Naive B cell (primary cell): Measurements from ENCODE around the gene NNT. TPM values are rescaled to one million over a fixed set of nuclear protein-coding genes. Genes with fewer than 3 reads are reported as not detected.
"Not testable (repeated sequence)": the region's sequence is repeated elsewhere in the genome, so short reads cannot be mapped to it uniquely, and the experiment has no call there.

ENCODE experiments used
- ATAC-seq, 2 donors: fragments of 150-1000 bp; cut with Tn5 transposase; 2 replicates each; pipeline ENCODE4 v1.10.0; 2021; ENCODE audit warnings: low read depth in 2 of 2, mild to moderate bottlenecking in 2 of 2, moderate library complexity in 2 of 2
- DNase-seq: peaks from one replicate; pipeline ENCODE4 v3.0.0; 2022
- H3K27ac Mint-ChIP-seq, 6 donors: one replicate each; pipeline ENCODE4 v1.8.0; 2020 to 2022; ENCODE audit warnings: mild to moderate bottlenecking in 6 of 6, mixed read lengths in 6 of 6, moderate library complexity in 5 of 6, inconsistent platforms in 2 of 6
- H3K27me3 Mint-ChIP-seq, 3 donors: one replicate each; pipeline ENCODE4 v1.8.0; 2021 to 2022; ENCODE audit warnings: mixed read lengths in 3 of 3, mild to moderate bottlenecking in 1 of 3
- H3K36me3 Mint-ChIP-seq, 2 donors: one replicate each; pipeline ENCODE4 v1.8.0; 2020 to 2022; ENCODE audit warnings: mixed read lengths in 2 of 2, inconsistent platforms in 1 of 2, mild to moderate bottlenecking in 1 of 2
- H3K4me1 Mint-ChIP-seq, 3 donors: one replicate each; pipeline ENCODE4 v1.8.0; 2020 to 2022; ENCODE audit warnings: mixed read lengths in 3 of 3, inconsistent platforms in 1 of 3, mild to moderate bottlenecking in 1 of 3, moderate library complexity in 1 of 3
- H3K4me3 Mint-ChIP-seq, 8 donors: one replicate each; pipeline ENCODE4 v1.8.0; 2020 to 2022; ENCODE audit warnings: mild to moderate bottlenecking in 8 of 8, mixed read lengths in 8 of 8, moderate library complexity in 8 of 8, inconsistent platforms in 2 of 8
- H3K9me3 Mint-ChIP-seq, 7 donors: one replicate each; pipeline ENCODE4 v1.8.0; 2020 to 2022; ENCODE audit warnings: mixed read lengths in 7 of 7, mild to moderate bottlenecking in 5 of 7, inconsistent platforms in 2 of 7, moderate library complexity in 1 of 7
- polyA plus RNA-seq, 6 donors: library from polyadenylated mRNA; unstranded; fragments of 300-500 nt; fragmentation: Illumina TruSeq; gene quantifications; one replicate each; pipeline ENCODE4 v1.2.3, GENCODE V29; 2021; ENCODE audit warnings: low read depth in 6 of 6

The NNT gene
- polyA plus RNA-seq, 6 donors from 2014 or later, result 41.8 to 60.7 (median 45.8) TPM

GRCh38 chr5:43598927-43599326 lies 4.1 kb upstream of the NNT start:
- not testable (repeated sequence) for ATAC-seq, DNase-seq, H3K9me3 Mint-ChIP-seq, H3K36me3 Mint-ChIP-seq, H3K27ac Mint-ChIP-seq, H3K27me3 Mint-ChIP-seq, H3K4me3 Mint-ChIP-seq
- peaks cover 18 to 21% (median 20%) of the 10 kb centered on the region in 3 donors for H3K4me1 Mint-ChIP-seq

- peaks cover 31 to 37% (median 35%) of the 10 kb centered on the region in 3 donors for H3K4me1 Mint-ChIP-seq
- H3K4me3 Mint-ChIP-seq, result peak overlapping the region in 7 of 8 donors; percentile 87 to 99 (median 95)
- H3K27me3 Mint-ChIP-seq, result no peaks in the 10 kb centered on the region
- ATAC-seq (no peak), DNase-seq (no peak)
- peaks cover 0 to 7% of the 10 kb centered on the region in 2 donors for H3K36me3 Mint-ChIP-seq
- H3K27ac Mint-ChIP-seq, result peak overlapping the region in 5 of 6 donors; percentile 33 to 99 (median 98)
- no peaks in the 10 kb centered on the region for H3K9me3 Mint-ChIP-seq
Measured at GRCh38 chr5:43601454-43602260, 1.3 kb upstream of the NNT start.

GRCh38 chr5:43603344-43604217 lies 601 bp downstream of the NNT start:
- Mint-ChIP-seq H3K9me3 (no peaks in the 10 kb centered on the region), H3K27me3 (no peaks in the 10 kb centered on the region), H3K36me3 (peaks cover 0 to 7% of the 10 kb centered on the region in 2 donors), H3K4me1 (peaks cover 31 to 53% (median 48%) of the 10 kb centered on the region in 3 donors), H3K4me3 (peak overlapping the region; percentile 87 to 100 (median 96)), H3K27ac (peak overlapping the region; percentile 85 to 99 (median 96))
- ATAC-seq (peak; percentile 76 to 80), DNase-seq (peak; percentile 82)

- peak overlapping the region in 6 of 8 donors; percentile 37 to 99 (median 94) for H3K4me3 Mint-ChIP-seq
- H3K27ac Mint-ChIP-seq, result peak overlapping the region in 3 of 6 donors; percentile 95 to 98 (median 96)
- DNase-seq, result no peak
- H3K4me1 Mint-ChIP-seq, result peaks cover 32 to 54% (median 50%) of the 10 kb centered on the region in 3 donors
- ATAC-seq, result no peak
- no peaks in the 10 kb centered on the region for H3K9me3 Mint-ChIP-seq
- H3K27me3 Mint-ChIP-seq, result no peaks in the 10 kb centered on the region
- H3K36me3 Mint-ChIP-seq, result peaks cover 0 to 8% of the 10 kb centered on the region in 2 donors
Measured at GRCh38 chr5:43604699-43605098, 1.7 kb downstream of the NNT start.

- Mint-ChIP-seq H3K27me3 (no peaks in the 10 kb centered on the region), H3K4me3 (peak overlapping the region in 1 of 8 donors; percentile 65), H3K9me3 (no peaks in the 10 kb centered on the region), H3K27ac (no peak overlapping the region), H3K36me3 (peaks cover 6 to 12% of the 10 kb centered on the region in 2 donors), H3K4me1 (peaks cover 36 to 58% (median 55%) of the 10 kb centered on the region in 3 donors)
- DNase-seq, result no peak
- no peak for ATAC-seq
Measured at GRCh38 chr5:43606351-43606750, 3.4 kb downstream of the NNT start.

- Mint-ChIP-seq H3K27ac (peak overlapping the region in 1 of 6 donors; percentile 24), H3K27me3 (no peaks in the 10 kb centered on the region), H3K36me3 (peaks cover 14 to 16% of the 10 kb centered on the region in 2 donors), H3K9me3 (no peaks in the 10 kb centered on the region), H3K4me3 (no peak overlapping the region), H3K4me1 (peaks cover 25 to 47% (median 45%) of the 10 kb centered on the region in 3 donors)
- no peak for ATAC-seq
- DNase-seq, result no peak
Measured at GRCh38 chr5:43608406-43608805, 5.4 kb downstream of the NNT start.

- no peaks in the 10 kb centered on the region for H3K27me3 Mint-ChIP-seq
- no peak overlapping the region for H3K4me3 Mint-ChIP-seq
- ATAC-seq, result peak; percentile 32 to 43
- no peaks in the 10 kb centered on the region for H3K9me3 Mint-ChIP-seq
- H3K36me3 Mint-ChIP-seq, result peaks cover 16% of the 10 kb centered on the region in 2 donors
- H3K4me1 Mint-ChIP-seq, result peaks cover 21 to 33% (median 31%) of the 10 kb centered on the region in 3 donors
- no peak for DNase-seq
- peak overlapping the region in 3 of 6 donors; percentile 17 to 65 (median 30) for H3K27ac Mint-ChIP-seq
Measured at GRCh38 chr5:43609752-43610151, 6.8 kb downstream of the NNT start.

- ATAC-seq (no peak), DNase-seq (no peak)
- H3K36me3 Mint-ChIP-seq, result peaks cover 14 to 16% of the 10 kb centered on the region in 2 donors
- no peaks in the 10 kb centered on the region for H3K9me3 Mint-ChIP-seq
- peaks cover 7 to 14% (median 7%) of the 10 kb centered on the region in 3 donors for H3K4me1 Mint-ChIP-seq
- H3K4me3 Mint-ChIP-seq, result no peak overlapping the region
- H3K27me3 Mint-ChIP-seq, result no peaks in the 10 kb centered on the region
- H3K27ac Mint-ChIP-seq, result no peak overlapping the region
Measured at GRCh38 chr5:43613370-43613769, 10.4 kb downstream of the NNT start.

- no peak overlapping the region for H3K4me3 Mint-ChIP-seq
- no peak for DNase-seq
- peaks cover 2 to 10% (median 5%) of the 10 kb centered on the region in 3 donors for H3K4me1 Mint-ChIP-seq
- H3K36me3 Mint-ChIP-seq, result peaks cover 9 to 21% of the 10 kb centered on the region in 2 donors
- no peaks in the 10 kb centered on the region for H3K9me3 Mint-ChIP-seq
- no peak overlapping the region for H3K27ac Mint-ChIP-seq
- no peaks in the 10 kb centered on the region for H3K27me3 Mint-ChIP-seq
- ATAC-seq, result no peak
Measured at GRCh38 chr5:43615445-43616184, 12.6 kb downstream of the NNT start.

GRCh38 chr5:43616535-43616934 lies 13.6 kb downstream of the NNT start:
- ATAC-seq (no peak), DNase-seq (no peak)
- Mint-ChIP-seq H3K4me1 (peaks cover under 1 to 7% (median 2%) of the 10 kb centered on the region in 3 donors), H3K27me3 (no peaks in the 10 kb centered on the region), H3K27ac (no peak overlapping the region), H3K36me3 (peaks cover 9 to 18% of the 10 kb centered on the region in 2 donors), H3K4me3 (no peak overlapping the region), H3K9me3 (no peaks in the 10 kb centered on the region)

GRCh38 chr5:43619380-43619779 lies 16.4 kb downstream of the NNT start:
- DNase-seq (no peak), ATAC-seq (no peak)
- Mint-ChIP-seq H3K27ac (peak overlapping the region in 1 of 6 donors; percentile 84), H3K9me3 (no peaks in the 10 kb centered on the region), H3K4me1 (peaks cover 4 to 17% (median 11%) of the 10 kb centered on the region in 3 donors), H3K27me3 (no peaks in the 10 kb centered on the region), H3K36me3 (peaks cover 5 to 16% of the 10 kb centered on the region in 2 donors), H3K4me3 (no peak overlapping the region)

GRCh38 chr5:43619911-43620310 lies 16.9 kb downstream of the NNT start:
- peaks cover 5 to 16% of the 10 kb centered on the region in 2 donors for H3K36me3 Mint-ChIP-seq
- H3K9me3 Mint-ChIP-seq, result no peaks in the 10 kb centered on the region
- DNase-seq (no peak), ATAC-seq (no peak)
- H3K4me3 Mint-ChIP-seq, result no peak overlapping the region
- no peaks in the 10 kb centered on the region for H3K27me3 Mint-ChIP-seq
- H3K4me1 Mint-ChIP-seq, result peaks cover 4 to 17% (median 11%) of the 10 kb centered on the region in 3 donors
- no peak overlapping the region for H3K27ac Mint-ChIP-seq
